GM19468 (cell line): ENCODE data around the gene ALG5.

Experiments used
- ATAC-seq: cut with Tn5 transposase; IDR thresholded peaks from one replicate; pipeline ENCODE4 v1.9.1; 2021; ENCODE audit warnings: mild to moderate bottlenecking, moderate library complexity, moderate number of reproducible peaks; ENCODE audit not compliant: unreplicated experiment; ENCODE audit errors: extremely low read depth

Gene ALG5

GRCh38 chr13:36999054-36999714 is at the start of gene ALG5:
ALG5 (minus strand) TSS chr13:36999340; CDS start chr13:36999300, 40 bp downstream.
- ATAC-seq: peak; percentile 90

GRCh38 chr13:37047846-37048245 is 48.7 kb upstream of the ALG5 start:
- no peak for ATAC-seq

- ATAC-seq: no peak
Observed at GRCh38 chr13:37047032-37047431, 47.9 kb upstream of the ALG5 start.

- no peak for ATAC-seq
Observed at GRCh38 chr13:37046062-37046461, 46.9 kb upstream of the ALG5 start.

GRCh38 chr13:37040789-37041188 is 41.6 kb upstream of the ALG5 start:
- no peak for ATAC-seq

GRCh38 chr13:37039896-37040295 is 40.8 kb upstream of the ALG5 start:
- no peak for ATAC-seq

- no peak for ATAC-seq
Observed at GRCh38 chr13:37037241-37037640, 38.1 kb upstream of the ALG5 start.

- ATAC-seq: no peak
Observed at GRCh38 chr13:37029617-37030016, 30.5 kb upstream of the ALG5 start.

- no peak for ATAC-seq
Observed at GRCh38 chr13:37027639-37028038, 28.5 kb upstream of the ALG5 start.

GRCh38 chr13:37026771-37027170 is 27.6 kb upstream of the ALG5 start:
- ATAC-seq: no peak

- no peak for ATAC-seq
Observed at GRCh38 chr13:37023871-37024270, 24.7 kb upstream of the ALG5 start.

- ATAC-seq: no peak
Observed at GRCh38 chr13:37014609-37015008, 15.5 kb upstream of the ALG5 start.

GRCh38 chr13:37011788-37012187 is 12.6 kb upstream of the ALG5 start:
- ATAC-seq: no peak

GRCh38 chr13:37011002-37011401 is 11.9 kb upstream of the ALG5 start:
- ATAC-seq: no peak

GRCh38 chr13:37010424-37010823 is 11.3 kb upstream of the ALG5 start:
- ATAC-seq: no peak

- ATAC-seq: no peak
Observed at GRCh38 chr13:37009692-37010091, 10.6 kb upstream of the ALG5 start.

GRCh38 chr13:37001921-37002250 is 2.7 kb upstream of the ALG5 start:
- ATAC-seq: no peak

- ATAC-seq: no peak
Observed at GRCh38 chr13:36998624-36999041, 507 bp downstream of the ALG5 start.

GRCh38 chr13:36997716-36998427 is 1.3 kb downstream of the ALG5 start:
- ATAC-seq: no peak

- ATAC-seq: no peak
Observed at GRCh38 chr13:36992362-36992761, 6.8 kb downstream of the ALG5 start.

- no peak for ATAC-seq
Observed at GRCh38 chr13:36986462-36987240, 12.5 kb downstream of the ALG5 start.
